ENCODE data around the gene IQSEC1. TPM values are rescaled to one million over a fixed set of nuclear protein-coding genes. Genes with fewer than 3 reads are reported as not detected.
A peak's percentile ranks its signal among the peaks of the same experiment; 100 is the strongest.

The IQSEC1 gene
- total and polyA plus RNA-seq, 2 donors (not counting 1 experiment from before 2014, with no cell fraction given), result 96.7 to 222 TPM

DNA sequence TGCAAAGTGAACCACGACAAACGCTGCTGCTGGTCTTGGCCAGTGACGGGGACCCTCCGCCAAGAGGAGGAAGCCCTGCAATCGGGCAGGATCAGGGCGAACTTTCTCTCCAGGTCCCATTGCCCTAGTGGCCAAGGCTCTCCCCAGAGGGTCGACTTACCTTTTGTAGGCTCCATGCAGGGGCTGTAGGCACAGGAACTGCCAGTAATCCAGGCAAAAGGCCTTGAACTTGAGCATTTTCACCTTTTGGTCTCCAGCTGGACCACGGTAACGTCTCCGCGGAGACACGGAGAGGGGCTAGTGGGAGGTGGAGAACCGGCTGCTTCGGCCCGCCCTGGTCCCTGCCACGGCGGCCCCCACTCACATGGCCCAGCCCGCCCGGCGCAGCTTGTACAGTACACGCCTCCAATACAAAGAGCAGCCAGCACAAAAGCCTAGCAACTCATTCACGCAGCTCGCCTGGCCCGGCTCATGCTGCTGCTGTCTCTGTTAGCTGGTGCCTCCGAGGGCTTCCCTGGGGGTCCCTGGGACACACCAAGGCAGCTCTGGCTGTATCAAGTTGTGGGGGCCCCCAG lies 31.0 kb downstream of the IQSEC1 start:
- peaks cover 68% of the 10 kb centered on the region for H3K79me2 ChIP-seq (ENCODE audit: control insufficient read depth, insufficient read depth, low read length)
- H3K4me3 ChIP-seq (ENCODE audit: control extremely low read depth in 1 of 5, extremely low read depth in 1 of 5, insufficient read depth in 1 of 5, low read depth in 2 of 5, low read length in 4 of 5), result no peak overlapping the region
- H3K27ac Mint-ChIP-seq, result no peak overlapping the region
- no peaks in the 10 kb centered on the region for H3K27me3 Mint-ChIP-seq
- H3K4me1 ChIP-seq (ENCODE audit: control insufficient read depth in 2 of 2, insufficient read depth in 2 of 2, low read length in 2 of 2), result peaks cover 43 to 46% of the 10 kb centered on the region in 2 donors
- intact Hi-C loops (cut with micrococcal nuclease), result no loop called here
- TF ChIP-seq EZH2 (IDR thresholded peaks at IDR 0.05; ENCODE audit: borderline replicate concordance, insufficient read depth, low read depth, low read length, poor library complexity, severe bottlenecking) (no peak), CTCF (IDR thresholded peaks at IDR 0.05) (no peak)
- CTCF ChIA-PET, result no interaction called here
- ATAC-seq (ENCODE audit: low read depth) (no peak), DNase-seq (no peak)
- no peak overlapping the region for H3K4me2 ChIP-seq (replicated peaks; ENCODE audit: low read depth, low read length, poor library complexity, severe bottlenecking)
- H3K27me3 ChIP-seq (replicated peaks in 1 of 4; ENCODE audit: control extremely low read depth in 1 of 4, control insufficient read depth in 3 of 4, insufficient read depth in 4 of 4, low read length in 3 of 4), result no peaks in the 10 kb centered on the region
- no peak overlapping the region for H3K27ac ChIP-seq (ENCODE audit: low read length in 2 of 2)
- H3K36me3 ChIP-seq (replicated peaks in 1 of 2; ENCODE audit: control extremely low read depth in 1 of 2, control insufficient read depth in 1 of 2, extremely low read depth in 1 of 2, insufficient read depth in 2 of 2, low read length in 1 of 2), result peaks cover 0 to 7% of the 10 kb centered on the region in 2 experiments
- POLR2A ChIA-PET, result interaction anchor here (0.9 kb wide), 1 partner anchor 20 kb away, joined by 4 read pairs; no protein-coding TSS in a partner anchor
- H3K4me1 Mint-ChIP-seq, result peaks cover 49% of the 10 kb centered on the region
- H2AFZ ChIP-seq (ENCODE audit: insufficient read depth, low read depth, low read length, poor library complexity, severe bottlenecking), result no peak overlapping the region
- no peaks in the 10 kb centered on the region for H3K9me3 Mint-ChIP-seq (ENCODE audit: insufficient read depth)
- no peak overlapping the region for H3K9ac ChIP-seq (ENCODE audit: low read length)
- no peak overlapping the region for H3K4me3 Mint-ChIP-seq
- H3K9me3 ChIP-seq (ENCODE audit: control extremely low read depth in 1 of 3, control insufficient read depth in 2 of 3, insufficient read depth in 1 of 3, low read length in 2 of 3), result no peaks in the 10 kb centered on the region
- no peaks in the 10 kb centered on the region for H4K20me1 ChIP-seq (ENCODE audit: control insufficient read depth, insufficient read depth, low read length, poor library complexity, severe bottlenecking)
- WGBS (ENCODE audit: insufficient coverage), result 96% methylated on average over 25 of the region's 25 CpGs

DNA sequence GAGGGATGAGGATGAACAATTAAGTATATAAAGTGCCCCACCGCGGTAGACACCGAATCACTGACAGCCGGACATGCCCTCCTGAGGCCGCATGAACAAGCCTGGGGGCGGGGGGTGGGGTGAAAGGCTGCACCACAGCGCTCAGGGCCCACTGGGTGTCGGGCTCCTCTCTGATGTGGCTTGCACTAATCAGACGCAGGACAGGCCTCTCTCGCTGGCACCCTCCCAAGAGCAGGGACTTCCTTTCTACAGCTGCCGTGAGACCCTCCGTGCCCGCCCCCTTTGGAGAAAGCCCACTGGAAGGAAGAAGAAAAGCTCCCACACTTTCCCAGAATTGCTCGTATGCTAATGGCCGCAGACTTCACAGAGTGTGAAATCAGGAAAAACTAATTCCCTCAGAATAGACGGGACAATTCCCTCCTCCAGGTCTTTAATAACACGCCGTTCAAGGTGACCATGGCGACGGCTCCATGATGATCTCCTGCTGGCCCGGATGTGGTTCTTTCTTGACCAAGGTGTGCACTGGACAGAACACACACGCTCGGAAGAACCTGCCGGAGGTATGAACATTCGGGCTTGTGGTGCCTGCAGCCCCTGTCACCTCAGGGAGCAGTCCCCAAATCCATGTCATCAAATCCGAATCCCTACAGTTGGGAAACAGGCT lies 32.0 kb downstream of the IQSEC1 start:
- TF ChIP-seq CTCF (IDR thresholded peaks at IDR 0.05) (no peak), EZH2 (IDR thresholded peaks at IDR 0.05; ENCODE audit: borderline replicate concordance, insufficient read depth, low read depth, low read length, poor library complexity, severe bottlenecking) (no peak)
- Histone ChIP-seq H3K4me3 (ENCODE audit: control extremely low read depth in 1 of 5, extremely low read depth in 1 of 5, insufficient read depth in 1 of 5, low read depth in 2 of 5, low read length in 4 of 5) (no peak overlapping the region), H3K4me2 (replicated peaks; ENCODE audit: low read depth, low read length, poor library complexity, severe bottlenecking) (peak overlapping the region; percentile 31), H3K27ac (ENCODE audit: low read length in 2 of 2) (no peak overlapping the region), H2AFZ (ENCODE audit: insufficient read depth, low read depth, low read length, poor library complexity, severe bottlenecking) (no peak overlapping the region), H4K20me1 (ENCODE audit: control insufficient read depth, insufficient read depth, low read length, poor library complexity, severe bottlenecking) (no peaks in the 10 kb centered on the region), H3K9me3 (ENCODE audit: control extremely low read depth in 1 of 3, control insufficient read depth in 2 of 3, insufficient read depth in 1 of 3, low read length in 2 of 3) (no peaks in the 10 kb centered on the region), H3K27me3 (replicated peaks in 1 of 4; ENCODE audit: control extremely low read depth in 1 of 4, control insufficient read depth in 3 of 4, insufficient read depth in 4 of 4, low read length in 3 of 4) (no peaks in the 10 kb centered on the region), H3K36me3 (replicated peaks in 1 of 2; ENCODE audit: control extremely low read depth in 1 of 2, control insufficient read depth in 1 of 2, extremely low read depth in 1 of 2, insufficient read depth in 2 of 2, low read length in 1 of 2) (peaks cover 0 to 7% of the 10 kb centered on the region in 2 experiments), H3K79me2 (ENCODE audit: control insufficient read depth, insufficient read depth, low read length) (peaks cover 70% of the 10 kb centered on the region), H3K9ac (ENCODE audit: low read length) (no peak overlapping the region), H3K4me1 (ENCODE audit: control insufficient read depth in 2 of 2, insufficient read depth in 2 of 2, low read length in 2 of 2) (peaks cover 34 to 36% of the 10 kb centered on the region in 2 donors)
- 66% methylated on average over 23 of the region's 26 CpGs for WGBS (ENCODE audit: insufficient coverage)
- ChIA-PET CTCF (no interaction called here), POLR2A (interaction anchor here (0.9 kb wide), 1 partner anchor 19 kb away, joined by 8 read pairs; no protein-coding TSS in a partner anchor)
- no peak overlapping the region for H3K27ac Mint-ChIP-seq
- H3K4me3 Mint-ChIP-seq, result no peak overlapping the region
- intact Hi-C loops (cut with micrococcal nuclease), result no loop called here
- no peaks in the 10 kb centered on the region for H3K27me3 Mint-ChIP-seq
- no peak for ATAC-seq (ENCODE audit: low read depth)
- H3K4me1 Mint-ChIP-seq, result peaks cover 40% of the 10 kb centered on the region
- H3K9me3 Mint-ChIP-seq (ENCODE audit: insufficient read depth), result no peaks in the 10 kb centered on the region
- DNase-seq, result no peak
